Keratinocyte (primary cell): Measurements from ENCODE around the gene PGAM2. TPM values are rescaled to one million over a fixed set of nuclear protein-coding genes. Genes with fewer than 3 reads are reported as not detected.

Experiments
- DNase-seq: peaks from one replicate; pipeline ENCODE4 v3.0.0-alpha.2; 2011; ENCODE audit warnings: low read depth, missing footprints, low spot score
- FAIRE-seq: peaks from 2 replicates; lab custom pipeline; 2011; peaks lifted over from hg19 to GRCh38; lab: Jason Lieb, UNC
- H2AFZ ChIP-seq: 2 replicates; pipeline ENCODE4 v1.6.0; 2012; ENCODE audit warnings: low read length, control low read depth, inconsistent platforms; ENCODE audit not compliant: control insufficient read depth
- H3K27ac ChIP-seq: 2 replicates; pipeline ENCODE4 v1.5.1; 2011; ENCODE audit warnings: low read length; ENCODE audit not compliant: control insufficient read depth, insufficient read depth
- H3K27me3 ChIP-seq: 3 replicates; pipeline ENCODE4 v1.6.0; 2011; ENCODE audit warnings: low read length; ENCODE audit not compliant: control insufficient read depth, insufficient read depth; ENCODE audit errors: extremely low read depth
- H3K36me3 ChIP-seq, 2 experiments: 2 replicates in 1 of 2; 3 replicates in 1 of 2; pipeline ENCODE4 v1.5.1; 2011; ENCODE audit warnings: low read length in 2 of 2, mild to moderate bottlenecking in 1 of 2; ENCODE audit not compliant: control insufficient read depth in 2 of 2, insufficient read depth in 2 of 2; ENCODE audit errors: extremely low read depth in 1 of 2
- H3K4me1 ChIP-seq: 3 replicates; pipeline ENCODE4 v1.5.1; 2011; ENCODE audit warnings: low read length; ENCODE audit not compliant: control insufficient read depth, insufficient read depth; ENCODE audit errors: extremely low read depth
- H3K4me2 ChIP-seq: 3 replicates; pipeline ENCODE4 v1.6.0; 2011; ENCODE audit warnings: low read depth, low read length; ENCODE audit not compliant: control insufficient read depth, insufficient read depth; ENCODE audit errors: extremely low read depth
- H3K4me3 ChIP-seq, 3 experiments: fragments of 200-600 bp in 1 of 3; sonication (generic) in 1 of 3; 2 replicates in 2 of 3; 3 replicates in 1 of 3; pipeline ENCODE4 v1.5.1; 2011 to 2016; ENCODE audit warnings: low read length in 3 of 3, mild to moderate bottlenecking in 3 of 3, control low read depth in 2 of 3, inconsistent platforms in 1 of 3, low read depth in 1 of 3, mixed read lengths in 1 of 3, mixed run types in 1 of 3, moderate library complexity in 1 of 3; ENCODE audit not compliant: control insufficient read depth in 2 of 3, insufficient read depth in 2 of 3; ENCODE audit errors: extremely low read depth in 1 of 3
- H3K79me2 ChIP-seq: 2 replicates; pipeline ENCODE4 v1.6.0; 2012; ENCODE audit warnings: low read length; ENCODE audit not compliant: control insufficient read depth, insufficient read depth
- H3K9ac ChIP-seq: 3 replicates; pipeline ENCODE4 v1.6.0; 2011; ENCODE audit warnings: low read length; ENCODE audit not compliant: control insufficient read depth, insufficient read depth; ENCODE audit errors: extremely low read depth
- H3K9me1 ChIP-seq: 3 replicates; pipeline ENCODE4 v1.6.0; 2011; ENCODE audit warnings: low read length; ENCODE audit not compliant: control insufficient read depth, insufficient read depth; ENCODE audit errors: extremely low read depth
- H3K9me3 ChIP-seq: 2 replicates; pipeline ENCODE4 v1.5.1; 2012; ENCODE audit warnings: low read depth, low read length; ENCODE audit not compliant: control insufficient read depth
- H4K20me1 ChIP-seq: 3 replicates; pipeline ENCODE4 v1.6.0; 2011; ENCODE audit warnings: low read length; ENCODE audit not compliant: control insufficient read depth, insufficient read depth; ENCODE audit errors: extremely low read depth
- CTCF ChIP-seq, 3 experiments: IDR thresholded peaks in 1 of 3; conservative IDR thresholded peaks in 1 of 3; optimal IDR thresholded peaks in 1 of 3; 2 replicates in 2 of 3; 3 replicates in 1 of 3; pipeline versions ENCODE3 to v1.5.1; 2011; ENCODE audit warnings: low read length in 3 of 3, mild to moderate bottlenecking in 3 of 3, moderate library complexity in 2 of 3, control low read depth in 1 of 3, inconsistent platforms in 1 of 3; ENCODE audit not compliant: insufficient read depth in 2 of 3; ENCODE audit errors: extremely low read depth in 1 of 3
- EZH2 ChIP-seq: IDR thresholded peaks from one replicate; pipeline ENCODE4 v1.6.1; 2012; ENCODE audit warnings: inconsistent platforms, mild to moderate bottlenecking, low read length, moderate library complexity
- dilution Hi-C: fragments of 300-500 bp; cut with MboI; formaldehyde crosslinking; loops from one replicate; pipeline ENCODE4 v1.7.0; 2020; ENCODE audit warnings: low sequenced_read_pairs; ENCODE audit not compliant: extremely low pct_ligation_motif_present
- polyA plus RNA-seq, 5 experiments: library from polyadenylated mRNA; depleted of rRNA in 3 of 5; stranded (reverse) in 3 of 5; stranded (forward) in 1 of 5; unstranded in 1 of 5; fragments of >200 nt; gene quantifications; 1 replicate in 1 of 5; 2 replicates in 3 of 5; 3 replicates in 1 of 5; pipeline versions ENCODE4 v1.2.1 to v1.2.3, GENCODE V29; 2011 to 2012; ENCODE audit warnings: missing spikeins in 2 of 5, low read depth in 1 of 5, low replicate concordance in 1 of 5

PGAM2 gene
- polyA plus RNA-seq, 1 donor (not counting 4 experiments of a cell fraction or from before 2014, with no cell fraction given), result not detected

- H3K36me3 ChIP-seq, result peaks cover 6 to 24% of the 10 kb centered on the region in 2 experiments
- no peak for DNase-seq
- peaks cover 36% of the 10 kb centered on the region for H3K4me1 ChIP-seq
- no peaks in the 10 kb centered on the region for H3K9me3 ChIP-seq
- no peaks in the 10 kb centered on the region for H3K27me3 ChIP-seq
- no peak overlapping the region for H2AFZ ChIP-seq
- dilution Hi-C loops, result no loop called here
- no peak overlapping the region for H3K4me2 ChIP-seq
- no peak overlapping the region for H3K4me3 ChIP-seq
- FAIRE-seq, result no peak
- H4K20me1 ChIP-seq, result no peaks in the 10 kb centered on the region
- H3K79me2 ChIP-seq, result no peaks in the 10 kb centered on the region
- H3K9me1 ChIP-seq, result peaks cover 3% of the 10 kb centered on the region
- H3K27ac ChIP-seq, result no peak overlapping the region
- no peak overlapping the region for H3K9ac ChIP-seq
- TF ChIP-seq CTCF (optimal IDR thresholded peaks at IDR 0.05 in 1 of 3, IDR thresholded peaks at IDR 0.05 in 1 of 3, conservative IDR thresholded peaks at IDR 0.05 in 1 of 3; ENCODE audit: extremely low read depth in 1 of 3, insufficient read depth in 2 of 3, low read length in 3 of 3) (no peak), EZH2 (no peak)
Measured at GRCh38 chr7:44075296-44076075, 10.1 kb upstream of the PGAM2 start.

- Histone ChIP-seq H3K9ac (no peak overlapping the region), H3K9me1 (peaks cover 3% of the 10 kb centered on the region), H3K27me3 (no peaks in the 10 kb centered on the region), H3K9me3 (no peaks in the 10 kb centered on the region), H3K4me3 (no peak overlapping the region), H4K20me1 (no peaks in the 10 kb centered on the region), H2AFZ (no peak overlapping the region), H3K79me2 (no peaks in the 10 kb centered on the region), H3K4me2 (no peak overlapping the region), H3K36me3 (peaks cover 6 to 21% of the 10 kb centered on the region in 2 experiments), H3K27ac (no peak overlapping the region), H3K4me1 (peaks cover 36% of the 10 kb centered on the region)
- FAIRE-seq (no peak), DNase-seq (no peak)
- TF ChIP-seq CTCF (optimal IDR thresholded peaks at IDR 0.05 in 1 of 3, IDR thresholded peaks at IDR 0.05 in 1 of 3, conservative IDR thresholded peaks at IDR 0.05 in 1 of 3; ENCODE audit: extremely low read depth in 1 of 3, insufficient read depth in 2 of 3, low read length in 3 of 3), result no peak
- dilution Hi-C loops, result no loop called here
Measured at GRCh38 chr7:44074349-44074695, 9.0 kb upstream of the PGAM2 start.
